HCT116 (cell line): ENCODE results near the gene MIGA1. TPM values are rescaled to one million over a fixed set of nuclear protein-coding genes. Genes with fewer than 3 reads are reported as not detected.

Source experiments
- ATAC-seq: fragments of 200-7000 bp; cut with Tn5 transposase; 2 replicates; pipeline ENCODE4 v1.9.1; 2020; ENCODE audit warnings: mild to moderate bottlenecking, moderate library complexity
- BruUV-seq: library from RNA; stranded (reverse); fragments of 400-500 nt; replicated peaks from 2 replicates; lab custom pipeline; 2021; lab: Mats Ljungman, UMichigan
- CTCF ChIA-PET: fragments of 300-600 bp; sonication (Branson Sonifier 250); formaldehyde crosslinking; loops from one replicate; lab custom pipeline; 2021; ENCODE audit warnings: antibody characterized with exemption; lab: Charles Lee
- POLR2A ChIA-PET: fragments of 300-600, 350-600 bp; sonication (Branson Sonifier 250); formaldehyde crosslinking; loops from one replicate; lab custom pipeline; 2021; ENCODE audit warnings: antibody characterized with exemption; lab: Charles Lee
- RAD21 ChIA-PET, 2 experiments: fragments of 300-600 bp; sonication (Branson Sonifier 250); formaldehyde crosslinking; loops; one replicate each; lab custom pipeline; 2023; ENCODE audit warnings: low total read pairs in 2 of 2; ENCODE audit not compliant: uncharacterized antibody in 2 of 2, unreplicated experiment in 2 of 2, low non-redundant PET in 1 of 2; lab: Charles Lee
- DNase-seq: peaks from one replicate; pipeline ENCODE4 v3.0.0-alpha.2; 2010; ENCODE audit warnings: low read depth, low spot score
- H2AFZ ChIP-seq: fragments of 200-600 bp; shearing (Covaris generic), sonication (generic); 2 replicates; pipeline ENCODE4 v1.6.1; 2017; ENCODE audit warnings: low read depth, mixed run types, mixed read lengths, antibody characterized with exemption, low read length; ENCODE audit not compliant: poor library complexity, severe bottlenecking
- H3K27ac ChIP-seq: 2 replicates; pipeline ENCODE4 v1.5.1; 2012; ENCODE audit warnings: low read depth, low read length
- H3K27me3 ChIP-seq: fragments of 200-600 bp; sonication (generic); 2 replicates; pipeline ENCODE4 v1.6.1; 2016; ENCODE audit warnings: mixed run types, low read length, mixed read lengths; ENCODE audit not compliant: insufficient read depth
- H3K36me3 ChIP-seq, 2 experiments: fragments of 200-500 bp in 1 of 2; fragments of 200-600 bp in 1 of 2; sonication (Bioruptor generic) in 1 of 2; sonication (generic) in 1 of 2; 2 replicates each; pipeline versions ENCODE4 v1.5.1 to v1.6.1; 2014 to 2016; ENCODE audit warnings: low read length in 2 of 2, inconsistent platforms in 1 of 2, mixed read lengths in 1 of 2, mixed run types in 1 of 2; ENCODE audit not compliant: insufficient read depth in 2 of 2, control insufficient read depth in 1 of 2
- H3K4me1 ChIP-seq, 2 experiments: fragments of 200-600 bp in 1 of 2; sonication (generic) in 1 of 2; 2 replicates each; pipeline versions ENCODE4 v1.5.1 to v1.6.1; 2012 to 2017; ENCODE audit warnings: low read length in 2 of 2, inconsistent platforms in 1 of 2, mild to moderate bottlenecking in 1 of 2, mixed read lengths in 1 of 2, mixed run types in 1 of 2, moderate library complexity in 1 of 2; ENCODE audit not compliant: insufficient read depth in 2 of 2, control insufficient read depth in 1 of 2
- H3K4me2 ChIP-seq: fragments of 200-600 bp; sonication (generic); 2 replicates; pipeline ENCODE4 v1.6.1; 2017; ENCODE audit warnings: mixed run types, low read length, mixed read lengths
- H3K4me3 ChIP-seq, 2 experiments: fragments of 200-600 bp in 1 of 2; sonication (generic) in 1 of 2; replicated peaks in 1 of 2; 2 replicates each; pipeline ENCODE4 v1.5.1; 2011 to 2016; ENCODE audit warnings: low read length in 2 of 2, control low read depth in 1 of 2, low read depth in 1 of 2, mild to moderate bottlenecking in 1 of 2, mixed read lengths in 1 of 2, mixed run types in 1 of 2
- H3K79me2 ChIP-seq: fragments of 200-600 bp; sonication (generic); 2 replicates; pipeline ENCODE4 v1.6.1; 2017; ENCODE audit warnings: mild to moderate bottlenecking, mixed run types, low read length, moderate library complexity, mixed read lengths; ENCODE audit not compliant: insufficient read depth
- H3K9ac ChIP-seq: fragments of 200-600 bp; sonication (generic); 2 replicates; pipeline ENCODE4 v1.6.1; 2016; ENCODE audit warnings: low read length, mixed read lengths
- H3K9me2 ChIP-seq: fragments of 200-600 bp; sonication (generic), shearing (Covaris generic); 2 replicates; pipeline ENCODE4 v1.6.1; 2017; ENCODE audit warnings: mixed run types, mild to moderate bottlenecking, moderate library complexity; ENCODE audit not compliant: insufficient read depth
- H3K9me3 ChIP-seq, 2 experiments: fragments of 200-500 bp in 1 of 2; fragments of 200-600 bp in 1 of 2; sonication (Bioruptor generic) in 1 of 2; sonication (generic) in 1 of 2; 2 replicates each; pipeline ENCODE4 v1.6.1; 2014 to 2017; ENCODE audit warnings: low read length in 2 of 2, mixed read lengths in 2 of 2, inconsistent platforms in 1 of 2, low read depth in 1 of 2, mild to moderate bottlenecking in 1 of 2, mixed run types in 1 of 2, moderate library complexity in 1 of 2; ENCODE audit not compliant: control insufficient read depth in 1 of 2, insufficient read depth in 1 of 2
- H4K20me1 ChIP-seq: fragments of 200-600 bp; sonication (generic), shearing (Covaris generic); 2 replicates; pipeline ENCODE4 v1.6.1; 2017; ENCODE audit warnings: mixed run types, mild to moderate bottlenecking, moderate library complexity; ENCODE audit not compliant: insufficient read depth
- CBX3 ChIP-seq: IDR thresholded peaks from 2 replicates; pipeline ENCODE4 v1.6.1; 2012; ENCODE audit warnings: low read depth
- ELF1 ChIP-seq: IDR thresholded peaks from 2 replicates; pipeline ENCODE4 v1.6.1; 2012; ENCODE audit warnings: low read depth, borderline replicate concordance
- EZH2phosphoT487 ChIP-seq: fragments of 200-600 bp; IDR thresholded peaks from 2 replicates; pipeline ENCODE4 v1.6.1; 2018; ENCODE audit warnings: antibody characterized with exemption, borderline replicate concordance
- POLR2A ChIP-seq: IDR thresholded peaks from 2 replicates; pipeline ENCODE4 v1.7.0; 2011; ENCODE audit warnings: borderline replicate concordance; ENCODE audit not compliant: insufficient read depth, insufficient read length; ENCODE audit errors: extremely low read depth
- RAD21 ChIP-seq: IDR thresholded peaks from 2 replicates; pipeline ENCODE4 v1.6.1; 2012; ENCODE audit warnings: low read depth, mild to moderate bottlenecking
- SIN3A ChIP-seq: IDR thresholded peaks from 2 replicates; pipeline ENCODE4 v1.6.1; 2012; ENCODE audit warnings: low read depth
- TCF7L2 ChIP-seq: IDR thresholded peaks from 2 replicates; pipeline ENCODE4 v1.7.0; 2011; ENCODE audit warnings: borderline replicate concordance, inconsistent platforms; ENCODE audit not compliant: insufficient read depth, insufficient read length; ENCODE audit errors: extremely low read depth
- YY1 ChIP-seq: IDR thresholded peaks from 2 replicates; pipeline ENCODE4 v1.6.1; 2011; ENCODE audit warnings: low read length, low read depth, moderate library complexity, mild to moderate bottlenecking; ENCODE audit not compliant: insufficient replicate concordance; ENCODE audit errors: extremely low read depth
- ZFX ChIP-seq: fragments of 450-650 bp; IDR thresholded peaks from 2 replicates; pipeline ENCODE4 v1.6.1; 2017
- ZNF274 ChIP-seq: fragments of 200-500 bp; sonication (Bioruptor generic); IDR thresholded peaks from 2 replicates; pipeline ENCODE4 v1.6.1; 2014; ENCODE audit warnings: mild to moderate bottlenecking, low read depth, low read length, inconsistent platforms
- intact Hi-C: fragments of 100-400 bp; cut with micrococcal nuclease; formaldehyde crosslinking; loops from 2 replicates; pipeline ENCODE4 v1.10.0; 2022
- total RNA-seq: library from RNA; stranded (reverse); gene quantifications from one replicate; pipeline ENCODE4 v1.2.1, GENCODE V29; 2021; ENCODE audit not compliant: unreplicated experiment
- TF ChIP-seq, protein P1 (sequence below), 3 experiments: fragments of 200-600 bp in 1 of 3; sonication (generic) in 1 of 3; IDR thresholded peaks in 2 of 3; conservative IDR thresholded peaks in 1 of 3; 2 replicates each; pipeline ENCODE4 v1.5.1; 2012 to 2017; ENCODE audit warnings: low read depth in 2 of 3, low read length in 2 of 3, antibody characterized with exemption in 1 of 3, borderline replicate concordance in 1 of 3, control low read depth in 1 of 3, mild to moderate bottlenecking in 1 of 3, mixed read lengths in 1 of 3, mixed run types in 1 of 3, moderate library complexity in 1 of 3; ENCODE audit not compliant: insufficient read depth in 1 of 3
- TF ChIP-seq, protein P2 (sequence below): IDR thresholded peaks from 2 replicates; pipeline ENCODE4 v1.6.1; 2011; ENCODE audit warnings: mild to moderate bottlenecking, low read length, moderate library complexity; ENCODE audit not compliant: insufficient replicate concordance; ENCODE audit errors: extremely low read depth

The MIGA1 gene
- total RNA-seq, 1 experiment from 2014 or later: 9.6 TPM

DNA sequence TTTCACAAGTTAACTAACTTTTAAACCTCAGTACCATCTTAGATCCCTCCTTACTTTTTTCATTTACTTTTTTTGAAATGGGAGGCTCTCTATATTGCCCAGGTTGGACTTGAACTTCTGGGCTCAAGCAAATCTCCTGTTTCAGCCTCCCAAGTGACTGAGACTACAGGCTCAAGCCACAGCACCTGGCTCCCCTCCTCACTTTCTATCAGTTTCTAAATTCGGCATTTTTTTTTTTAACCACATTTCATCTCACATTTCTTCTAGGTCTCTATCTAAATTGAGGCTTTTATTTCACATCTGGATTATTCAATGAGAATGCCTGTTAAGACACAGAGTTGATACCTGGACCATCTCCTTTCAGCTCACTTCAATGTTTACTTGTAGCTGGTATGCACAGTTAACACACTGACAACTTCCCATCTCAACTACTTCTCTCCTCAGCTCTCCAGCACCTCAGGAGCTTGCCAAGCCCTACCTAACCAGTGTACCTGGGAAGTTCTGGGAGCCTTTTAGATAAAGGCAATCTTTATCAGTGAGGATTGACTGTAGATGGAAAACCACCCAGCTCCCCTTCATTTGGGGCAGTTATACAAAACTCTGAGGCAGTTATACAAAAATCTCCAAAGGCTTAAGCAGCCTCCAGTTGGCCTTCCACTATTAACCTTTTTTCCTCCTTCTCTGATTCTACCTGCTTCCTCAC lies 23.2 kb upstream of the MIGA1 start:
- POLR2A ChIA-PET: interaction anchor here (0.5 to 1.0 kb wide), 2 partner anchors 23 to 362 kb away, joined by 4 read pairs; partner anchors contain the start of gene MIGA1
- peaks cover 6 to 11% of the 10 kb centered on the region in 2 experiments for H3K4me1 ChIP-seq
- H3K27ac ChIP-seq: no peak overlapping the region
- DNase-seq (no peak), ATAC-seq (no peak)
- H3K36me3 ChIP-seq: no peaks in the 10 kb centered on the region
- TF ChIP-seq RAD21: no peak
- H3K4me2 ChIP-seq: no peak overlapping the region
- RAD21 ChIA-PET: no interaction called here
- H3K79me2 ChIP-seq: peaks cover 78% of the 10 kb centered on the region
- no peaks in the 10 kb centered on the region for H3K9me3 ChIP-seq
- no peak overlapping the region for H2AFZ ChIP-seq
- no peaks in the 10 kb centered on the region for H4K20me1 ChIP-seq
- H3K9ac ChIP-seq: no peak overlapping the region
- no peaks in the 10 kb centered on the region for H3K27me3 ChIP-seq
- no TSS peak for BruUV-seq
- intact Hi-C loops: no loop called here
- no peaks in the 10 kb centered on the region for H3K9me2 ChIP-seq
- CTCF ChIA-PET: no interaction called here
- H3K4me3 ChIP-seq: no peak overlapping the region

DNA sequence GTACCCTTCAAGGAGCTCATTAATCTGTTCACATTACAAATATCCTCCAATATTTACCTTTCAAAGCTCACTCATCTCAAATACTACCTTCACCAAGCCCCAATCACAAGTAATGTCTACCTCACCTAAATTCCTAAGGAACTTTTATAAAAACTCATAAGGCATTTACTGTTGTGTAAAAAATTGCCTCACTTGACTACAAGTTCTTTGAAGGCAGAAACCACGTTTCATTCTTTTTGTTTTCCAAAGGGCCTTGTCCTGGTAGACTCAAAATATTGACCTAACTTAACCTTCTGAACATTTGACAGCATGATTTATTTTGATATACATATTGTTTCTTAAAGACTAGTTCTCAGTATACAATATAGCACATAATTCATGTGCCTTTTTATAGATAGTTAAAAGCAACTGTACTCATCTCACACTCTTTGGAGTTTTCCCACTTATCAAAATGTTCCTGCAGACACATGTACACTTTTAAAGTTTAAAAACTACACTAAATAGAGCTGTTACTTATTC lies 22.3 kb upstream of the MIGA1 start:
- no peak for DNase-seq
- no peaks in the 10 kb centered on the region for H3K36me3 ChIP-seq
- H2AFZ ChIP-seq: no peak overlapping the region
- H3K9ac ChIP-seq: no peak overlapping the region
- intact Hi-C loops: no loop called here
- no TSS peak for BruUV-seq
- ATAC-seq: no peak
- peaks cover 6 to 19% of the 10 kb centered on the region in 2 experiments for H3K4me1 ChIP-seq
- H3K4me3 ChIP-seq: no peak overlapping the region
- CTCF ChIA-PET: no interaction called here
- no peak overlapping the region for H3K27ac ChIP-seq
- H3K4me2 ChIP-seq: peak overlapping the region; percentile 74; the same call in 1 of the 2 replicates
- peaks cover 74% of the 10 kb centered on the region for H3K79me2 ChIP-seq
- no peaks in the 10 kb centered on the region for H3K27me3 ChIP-seq
- POLR2A ChIA-PET: interaction anchor here (0.6 to 1.0 kb wide), 2 partner anchors 22 to 52 kb away, joined by 3 to 4 read pairs; partner anchors contain the start of gene MIGA1
- H3K9me3 ChIP-seq: no peaks in the 10 kb centered on the region
- H3K9me2 ChIP-seq: no peaks in the 10 kb centered on the region
- H4K20me1 ChIP-seq: no peaks in the 10 kb centered on the region
- RAD21 ChIA-PET: no interaction called here
- TF ChIP-seq TCF7L2 (no peak), EZH2phosphoT487 (no peak), ZFX (no peak), YY1 (no peak), ZNF274 (no peak), CBX3 (no peak), SIN3A (no peak), RAD21 (no peak), POLR2A (no peak), ELF1 (no peak)
- TF ChIP-seq, protein P1, sequence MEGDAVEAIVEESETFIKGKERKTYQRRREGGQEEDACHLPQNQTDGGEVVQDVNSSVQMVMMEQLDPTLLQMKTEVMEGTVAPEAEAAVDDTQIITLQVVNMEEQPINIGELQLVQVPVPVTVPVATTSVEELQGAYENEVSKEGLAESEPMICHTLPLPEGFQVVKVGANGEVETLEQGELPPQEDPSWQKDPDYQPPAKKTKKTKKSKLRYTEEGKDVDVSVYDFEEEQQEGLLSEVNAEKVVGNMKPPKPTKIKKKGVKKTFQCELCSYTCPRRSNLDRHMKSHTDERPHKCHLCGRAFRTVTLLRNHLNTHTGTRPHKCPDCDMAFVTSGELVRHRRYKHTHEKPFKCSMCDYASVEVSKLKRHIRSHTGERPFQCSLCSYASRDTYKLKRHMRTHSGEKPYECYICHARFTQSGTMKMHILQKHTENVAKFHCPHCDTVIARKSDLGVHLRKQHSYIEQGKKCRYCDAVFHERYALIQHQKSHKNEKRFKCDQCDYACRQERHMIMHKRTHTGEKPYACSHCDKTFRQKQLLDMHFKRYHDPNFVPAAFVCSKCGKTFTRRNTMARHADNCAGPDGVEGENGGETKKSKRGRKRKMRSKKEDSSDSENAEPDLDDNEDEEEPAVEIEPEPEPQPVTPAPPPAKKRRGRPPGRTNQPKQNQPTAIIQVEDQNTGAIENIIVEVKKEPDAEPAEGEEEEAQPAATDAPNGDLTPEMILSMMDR (IDR thresholded peaks at IDR 0.05 in 2 of 3, conservative IDR thresholded peaks at IDR 0.05 in 1 of 3; ENCODE audit: borderline replicate concordance in 1 of 3, insufficient read depth in 1 of 3, low read depth in 2 of 3, low read length in 2 of 3): no peak
- TF ChIP-seq, protein P2, sequence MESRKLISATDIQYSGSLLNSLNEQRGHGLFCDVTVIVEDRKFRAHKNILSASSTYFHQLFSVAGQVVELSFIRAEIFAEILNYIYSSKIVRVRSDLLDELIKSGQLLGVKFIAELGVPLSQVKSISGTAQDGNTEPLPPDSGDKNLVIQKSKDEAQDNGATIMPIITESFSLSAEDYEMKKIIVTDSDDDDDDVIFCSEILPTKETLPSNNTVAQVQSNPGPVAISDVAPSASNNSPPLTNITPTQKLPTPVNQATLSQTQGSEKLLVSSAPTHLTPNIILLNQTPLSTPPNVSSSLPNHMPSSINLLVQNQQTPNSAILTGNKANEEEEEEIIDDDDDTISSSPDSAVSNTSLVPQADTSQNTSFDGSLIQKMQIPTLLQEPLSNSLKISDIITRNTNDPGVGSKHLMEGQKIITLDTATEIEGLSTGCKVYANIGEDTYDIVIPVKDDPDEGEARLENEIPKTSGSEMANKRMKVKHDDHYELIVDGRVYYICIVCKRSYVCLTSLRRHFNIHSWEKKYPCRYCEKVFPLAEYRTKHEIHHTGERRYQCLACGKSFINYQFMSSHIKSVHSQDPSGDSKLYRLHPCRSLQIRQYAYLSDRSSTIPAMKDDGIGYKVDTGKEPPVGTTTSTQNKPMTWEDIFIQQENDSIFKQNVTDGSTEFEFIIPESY: no peak
